GM19463 (cell line): ENCODE data around the gene WDR4.
"Not testable (repeated sequence)": the region's sequence is repeated elsewhere in the genome, so short reads cannot be mapped to it uniquely, and the experiment has no call there.

ENCODE experiments used
- ATAC-seq: cut with Tn5 transposase; IDR thresholded peaks from one replicate; pipeline ENCODE4 v1.9.1; 2021; ENCODE audit warnings: mild to moderate bottlenecking, moderate library complexity; ENCODE audit not compliant: unreplicated experiment

The WDR4 gene

GRCh38 chr21:42854246-42855010 lies 24.9 kb downstream of the WDR4 start:
- ATAC-seq, result no peak

- ATAC-seq, result no peak
Measured at GRCh38 chr21:42853621-42854020, 25.7 kb downstream of the WDR4 start.

- ATAC-seq, result no peak
Measured at GRCh38 chr21:42852925-42853570, 26.3 kb downstream of the WDR4 start.

- no peak for ATAC-seq
Measured at GRCh38 chr21:42851812-42852665, 27.3 kb downstream of the WDR4 start.

GRCh38 chr21:42850866-42851391 lies 28.4 kb downstream of the WDR4 start:
- ATAC-seq, result no peak

- no peak for ATAC-seq
Measured at GRCh38 chr21:42850463-42850862, 28.9 kb downstream of the WDR4 start.

- no peak for ATAC-seq
Measured at GRCh38 chr21:42849759-42850412, 29.5 kb downstream of the WDR4 start.

- ATAC-seq, result no peak
Measured at GRCh38 chr21:42848932-42849758, 30.2 kb downstream of the WDR4 start.

GRCh38 chr21:42848144-42848931 lies 31.0 kb downstream of the WDR4 start:
- not testable (repeated sequence) for ATAC-seq

GRCh38 chr21:42847726-42848125 lies 31.6 kb downstream of the WDR4 start:
- ATAC-seq, result no peak

GRCh38 chr21:42847051-42847707 lies 32.2 kb downstream of the WDR4 start:
- ATAC-seq, result no peak

- no peak for ATAC-seq
Measured at GRCh38 chr21:42846221-42846620, 33.1 kb downstream of the WDR4 start.

- ATAC-seq, result no peak
Measured at GRCh38 chr21:42845296-42845965, 33.9 kb downstream of the WDR4 start.

GRCh38 chr21:42844411-42845113 lies 34.8 kb downstream of the WDR4 start:
- ATAC-seq, result no peak

- ATAC-seq, result no peak
Measured at GRCh38 chr21:42843056-42843455, 36.3 kb downstream of the WDR4 start.

- not testable (repeated sequence) for ATAC-seq
Measured at GRCh38 chr21:42841916-42842655, 37.3 kb downstream of the WDR4 start.
